Upper lobe of left lung (tissue), 6 donors: Measurements from ENCODE around the gene FETUB. TPM values are rescaled to one million over a fixed set of nuclear protein-coding genes. Genes with fewer than 3 reads are reported as not detected.

Source experiments
- ATAC-seq, 2 donors: fragments of 200-7000 bp; cut with Tn5 transposase; one replicate each; pipeline ENCODE4 v1.9.1; 2022; ENCODE audit warnings: mild to moderate bottlenecking in 2 of 2, moderate library complexity in 2 of 2; ENCODE audit not compliant: low FRiP score in 2 of 2
- DNase-seq, 2 donors: peaks; one replicate each; pipeline ENCODE4 v3.0.0-alpha.2; 2019 to 2020
- H3K27ac ChIP-seq, 4 donors: fragments of 200-600 bp; sonication (generic); one replicate each; pipeline ENCODE4 v1.5.1; 2016 to 2019
- H3K27me3 ChIP-seq, 4 donors: fragments of 200-600 bp; sonication (generic); one replicate each; pipeline ENCODE4 v1.5.1; 2017 to 2019
- H3K36me3 ChIP-seq, 4 donors: fragments of 200-600 bp; sonication (generic); one replicate each; pipeline ENCODE4 v1.5.1; 2016 to 2019
- H3K4me1 ChIP-seq, 4 donors: fragments of 200-600 bp; sonication (generic); one replicate each; pipeline ENCODE4 v1.5.1; 2018 to 2019
- H3K4me3 ChIP-seq, 4 donors: fragments of 200-600 bp; sonication (generic); one replicate each; pipeline ENCODE4 v1.5.1; 2017 to 2019; ENCODE audit warnings: mild to moderate bottlenecking in 2 of 4, moderate library complexity in 1 of 4
- H3K9me3 ChIP-seq, 4 donors: fragments of 200-600 bp; sonication (generic); one replicate each; pipeline ENCODE4 v1.5.1; 2018 to 2019
- CTCF ChIP-seq, 6 experiments: fragments of 450-650 bp in 4 of 6; fragments of 200-600 bp in 2 of 6; sonication (generic) in 2 of 6; IDR thresholded peaks; one replicate each; pipeline ENCODE4 v1.5.1; 2016 to 2019; ENCODE audit warnings: antibody characterized with exemption in 6 of 6
- EP300 ChIP-seq, 4 donors: sonication (generic); formaldehyde crosslinking; IDR thresholded peaks; one replicate each; pipeline ENCODE4 v1.5.1; 2017; ENCODE audit warnings: antibody characterized with exemption in 4 of 4, control low read depth in 2 of 4
- POLR2A ChIP-seq, 4 donors: fragments of 450-650 bp; IDR thresholded peaks; one replicate each; pipeline ENCODE4 v1.5.1; 2016 to 2017; ENCODE audit warnings: antibody characterized with exemption in 4 of 4, mild to moderate bottlenecking in 2 of 4
- POLR2AphosphoS5 ChIP-seq, 2 donors: sonication (generic); formaldehyde crosslinking; IDR thresholded peaks; one replicate each; pipeline ENCODE4 v1.5.1; 2017; ENCODE audit warnings: antibody characterized with exemption in 2 of 2
- WGBS, 2 donors: methylation state at CpG; one replicate each; pipeline ENCODE4 v1.1.5; 2017 to 2018; 5-methylcytosine and 5-hydroxymethylcytosine counted together
- total RNA-seq, 6 donors: library from RNA; depleted of rRNA in 4 of 6; stranded (reverse); fragments of >200 nt in 4 of 6; gene quantifications; one replicate each; pipeline versions ENCODE4 v1.1.0 to v1.2.1, GENCODE V29; 2016 to 2021
- donor health status: DM: no; HTN: no; CAD: no; lungs with moderate emphysema.
- donor health status: DM: no; HTN: yes; CAD: no; lungs with severe emphysema.

The FETUB gene
- total RNA-seq, 6 donors from 2014 or later = not detected

GRCh38 chr3:186599142-186599784, 40.9 kb upstream of the FETUB start:
- 73 to 77% methylated on average over 10 to 12 of the region's 12 CpGs for WGBS, 2 donors
- no peak for ATAC-seq
- Histone ChIP-seq H3K4me1 (no peaks in the 10 kb centered on the region), H3K27ac (no peak overlapping the region), H3K27me3 (no peaks in the 10 kb centered on the region), H3K9me3 (no peaks in the 10 kb centered on the region), H3K4me3 (no peak overlapping the region), H3K36me3 (no peaks in the 10 kb centered on the region)
- TF ChIP-seq CTCF (IDR thresholded peaks at IDR 0.05) (no peak), POLR2AphosphoS5 (IDR thresholded peaks at IDR 0.05) (no peak), POLR2A (IDR thresholded peaks at IDR 0.05) (no peak), EP300 (IDR thresholded peaks at IDR 0.05) (no peak)
- peak in 1 of 2 donors; percentile 48 for DNase-seq

DNA sequence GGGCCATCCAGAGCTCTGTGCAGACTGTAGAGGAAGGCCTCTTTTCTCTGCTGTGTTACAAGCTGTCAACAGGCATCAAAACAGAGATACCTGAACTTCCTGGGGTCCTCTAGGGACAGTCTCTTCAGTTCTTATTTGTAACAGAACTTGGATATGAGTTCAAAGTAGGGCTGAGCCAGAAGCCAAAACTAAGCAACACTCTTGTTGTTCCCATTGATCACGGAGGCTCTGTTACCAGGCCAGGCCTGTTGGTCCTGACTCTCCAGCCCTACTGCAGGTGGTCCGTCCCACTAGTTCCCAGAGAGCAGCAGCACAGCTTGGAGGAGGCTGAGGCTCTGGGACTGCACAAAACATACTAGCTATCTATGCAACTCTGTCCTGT, 40.4 kb upstream of the FETUB start:
- no peaks in the 10 kb centered on the region for H3K27me3 ChIP-seq
- no peaks in the 10 kb centered on the region for H3K4me1 ChIP-seq
- no peak overlapping the region for H3K27ac ChIP-seq
- H3K36me3 ChIP-seq = no peaks in the 10 kb centered on the region
- 95 to 100% methylated on average over 1 to 2 of the region's 2 CpGs for WGBS, 2 donors
- ATAC-seq (no peak), DNase-seq (no peak)
- TF ChIP-seq CTCF (IDR thresholded peaks at IDR 0.05) = no peak
- TF ChIP-seq POLR2A (IDR thresholded peaks at IDR 0.05) = no peak
- no peak for TF ChIP-seq EP300 (IDR thresholded peaks at IDR 0.05)
- no peak for TF ChIP-seq POLR2AphosphoS5 (IDR thresholded peaks at IDR 0.05)
- H3K9me3 ChIP-seq = no peaks in the 10 kb centered on the region
- H3K4me3 ChIP-seq = no peak overlapping the region

DNA sequence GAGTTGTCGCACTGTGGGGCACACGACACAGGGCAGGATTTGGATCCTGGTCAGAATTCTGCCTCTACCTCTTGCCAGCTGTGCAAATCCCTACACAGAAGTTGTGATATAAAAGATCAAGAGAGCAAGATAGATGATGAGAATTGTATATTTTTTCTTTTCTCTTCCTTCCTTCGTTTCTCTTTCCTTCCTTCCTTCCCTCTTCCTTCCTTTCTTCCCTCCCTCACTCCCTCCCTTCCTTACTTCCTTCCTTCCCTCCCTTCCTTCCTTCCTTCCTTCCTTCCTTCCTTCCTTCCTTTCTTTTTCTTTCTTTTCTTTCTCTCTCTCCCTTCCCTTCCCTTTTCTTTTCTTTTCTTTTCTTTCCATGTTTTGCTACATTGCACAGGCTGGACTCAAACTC, 39.3 kb upstream of the FETUB start:
- no peaks in the 10 kb centered on the region for H3K36me3 ChIP-seq
- TF ChIP-seq CTCF (IDR thresholded peaks at IDR 0.05) (no peak), POLR2AphosphoS5 (IDR thresholded peaks at IDR 0.05) (no peak), EP300 (IDR thresholded peaks at IDR 0.05) (no peak), POLR2A (IDR thresholded peaks at IDR 0.05) (no peak)
- no peaks in the 10 kb centered on the region for H3K4me1 ChIP-seq
- H3K9me3 ChIP-seq = no peaks in the 10 kb centered on the region
- no peaks in the 10 kb centered on the region for H3K27me3 ChIP-seq
- WGBS, 2 donors = 66 to 74% methylated on average over 3 of the region's 3 CpGs
- ATAC-seq = no peak
- no peak overlapping the region for H3K4me3 ChIP-seq
- H3K27ac ChIP-seq = no peak overlapping the region
- no peak for DNase-seq

GRCh38 chr3:186603159-186603558, 37.0 kb upstream of the FETUB start:
- no peak for TF ChIP-seq EP300 (IDR thresholded peaks at IDR 0.05)
- no peak for TF ChIP-seq POLR2A (IDR thresholded peaks at IDR 0.05)
- no peak for TF ChIP-seq CTCF (IDR thresholded peaks at IDR 0.05)
- no peak for TF ChIP-seq POLR2AphosphoS5 (IDR thresholded peaks at IDR 0.05)
- Histone ChIP-seq H3K27me3 (no peaks in the 10 kb centered on the region), H3K4me3 (no peak overlapping the region), H3K4me1 (no peaks in the 10 kb centered on the region), H3K27ac (no peak overlapping the region), H3K9me3 (no peaks in the 10 kb centered on the region), H3K36me3 (no peaks in the 10 kb centered on the region)
- no peak for ATAC-seq
- 76 to 84% methylated on average over 7 of the region's 7 CpGs for WGBS, 2 donors
- no peak for DNase-seq

GRCh38 chr3:186605078-186605477, 35.1 kb upstream of the FETUB start:
- TF ChIP-seq POLR2AphosphoS5 (IDR thresholded peaks at IDR 0.05) = no peak
- no peak for TF ChIP-seq EP300 (IDR thresholded peaks at IDR 0.05)
- no peak for TF ChIP-seq CTCF (IDR thresholded peaks at IDR 0.05)
- TF ChIP-seq POLR2A (IDR thresholded peaks at IDR 0.05) = no peak
- no peak for ATAC-seq
- Histone ChIP-seq H3K27me3 (no peaks in the 10 kb centered on the region), H3K36me3 (no peaks in the 10 kb centered on the region), H3K4me1 (no peaks in the 10 kb centered on the region), H3K9me3 (no peaks in the 10 kb centered on the region), H3K27ac (no peak overlapping the region), H3K4me3 (no peak overlapping the region)
- DNase-seq = no peak
